RWPE2 (cell line): ENCODE measurements around the gene GNAQ.

Experiments
- ATAC-seq: fragments of 200-7000 bp; cut with Tn5 transposase; 3 replicates; pipeline ENCODE4 v1.9.1; 2021; ENCODE audit warnings: low read depth
- DNase-seq: peaks from one replicate; pipeline ENCODE4 v3.0.0-alpha.2; 2020; ENCODE audit warnings: low spot score
- H3K27ac ChIP-seq: fragments of 450-650 bp; 2 replicates; pipeline ENCODE4 v1.5.1; 2017; ENCODE audit warnings: mild to moderate bottlenecking; ENCODE audit not compliant: poor library complexity, severe bottlenecking
- H3K27me3 ChIP-seq: fragments of 250-450 bp; sonication (Bioruptor Pico); 2 replicates; pipeline ENCODE4 v1.5.1; 2021; ENCODE audit warnings: mild to moderate bottlenecking, moderate library complexity; ENCODE audit not compliant: insufficient read depth, poor library complexity, severe bottlenecking
- H3K36me3 ChIP-seq: fragments of 250-450 bp; sonication (Bioruptor Pico); 2 replicates; pipeline ENCODE4 v1.5.1; 2020; ENCODE audit warnings: low read depth, mild to moderate bottlenecking, moderate library complexity
- H3K4me1 ChIP-seq: fragments of 250-450 bp; sonication (Bioruptor Pico); 2 replicates; pipeline ENCODE4 v1.5.1; 2021; ENCODE audit warnings: mild to moderate bottlenecking, moderate library complexity; ENCODE audit not compliant: insufficient read depth, poor library complexity, severe bottlenecking
- H3K4me3 ChIP-seq: fragments of 250-450 bp; sonication (Bioruptor Pico); 2 replicates; pipeline ENCODE4 v1.5.1; 2021; ENCODE audit warnings: mild to moderate bottlenecking, moderate library complexity; ENCODE audit not compliant: severe bottlenecking
- H3K9me3 ChIP-seq: fragments of 250-450 bp; sonication (Bioruptor Pico); 2 replicates; pipeline ENCODE4 v1.5.1; 2021; ENCODE audit warnings: mild to moderate bottlenecking, moderate library complexity; ENCODE audit not compliant: severe bottlenecking
- TF ChIP-seq, protein P1 (sequence below): fragments of 450-650 bp; IDR thresholded peaks from one replicate; pipeline ENCODE4 v1.5.1; 2017; ENCODE audit warnings: mild to moderate bottlenecking, moderate library complexity; ENCODE audit not compliant: poor library complexity, severe bottlenecking

The GNAQ gene

DNA sequence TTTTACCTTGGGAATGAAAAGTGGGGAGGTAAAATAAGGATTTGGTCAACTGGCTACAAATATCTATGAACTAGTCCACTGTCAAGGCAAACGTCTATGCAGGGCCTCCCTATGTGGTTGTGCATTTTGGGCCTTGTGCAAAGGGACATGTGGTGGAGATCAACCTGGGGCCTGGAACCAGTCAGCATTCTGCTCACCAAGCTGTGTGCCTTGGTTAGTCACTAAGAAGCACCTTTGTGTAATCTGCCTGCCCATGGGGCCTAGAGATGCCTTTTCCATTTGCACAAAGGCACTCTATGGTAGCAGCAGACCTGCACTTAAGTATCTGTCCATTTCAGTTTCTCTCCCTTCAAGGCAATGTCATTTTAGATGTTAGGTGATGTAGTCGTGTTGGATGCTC is 184.0 kb downstream of the GNAQ start:
- H3K9me3 ChIP-seq = no peaks in the 10 kb centered on the region
- H3K4me1 ChIP-seq = peaks cover 6% of the 10 kb centered on the region
- ATAC-seq (no peak), DNase-seq (no peak)
- H3K27me3 ChIP-seq = no peaks in the 10 kb centered on the region
- H3K4me3 ChIP-seq = no peak overlapping the region
- no peak overlapping the region for H3K27ac ChIP-seq
- TF ChIP-seq, protein P1, sequence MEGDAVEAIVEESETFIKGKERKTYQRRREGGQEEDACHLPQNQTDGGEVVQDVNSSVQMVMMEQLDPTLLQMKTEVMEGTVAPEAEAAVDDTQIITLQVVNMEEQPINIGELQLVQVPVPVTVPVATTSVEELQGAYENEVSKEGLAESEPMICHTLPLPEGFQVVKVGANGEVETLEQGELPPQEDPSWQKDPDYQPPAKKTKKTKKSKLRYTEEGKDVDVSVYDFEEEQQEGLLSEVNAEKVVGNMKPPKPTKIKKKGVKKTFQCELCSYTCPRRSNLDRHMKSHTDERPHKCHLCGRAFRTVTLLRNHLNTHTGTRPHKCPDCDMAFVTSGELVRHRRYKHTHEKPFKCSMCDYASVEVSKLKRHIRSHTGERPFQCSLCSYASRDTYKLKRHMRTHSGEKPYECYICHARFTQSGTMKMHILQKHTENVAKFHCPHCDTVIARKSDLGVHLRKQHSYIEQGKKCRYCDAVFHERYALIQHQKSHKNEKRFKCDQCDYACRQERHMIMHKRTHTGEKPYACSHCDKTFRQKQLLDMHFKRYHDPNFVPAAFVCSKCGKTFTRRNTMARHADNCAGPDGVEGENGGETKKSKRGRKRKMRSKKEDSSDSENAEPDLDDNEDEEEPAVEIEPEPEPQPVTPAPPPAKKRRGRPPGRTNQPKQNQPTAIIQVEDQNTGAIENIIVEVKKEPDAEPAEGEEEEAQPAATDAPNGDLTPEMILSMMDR = no peak
- no peaks in the 10 kb centered on the region for H3K36me3 ChIP-seq

DNA sequence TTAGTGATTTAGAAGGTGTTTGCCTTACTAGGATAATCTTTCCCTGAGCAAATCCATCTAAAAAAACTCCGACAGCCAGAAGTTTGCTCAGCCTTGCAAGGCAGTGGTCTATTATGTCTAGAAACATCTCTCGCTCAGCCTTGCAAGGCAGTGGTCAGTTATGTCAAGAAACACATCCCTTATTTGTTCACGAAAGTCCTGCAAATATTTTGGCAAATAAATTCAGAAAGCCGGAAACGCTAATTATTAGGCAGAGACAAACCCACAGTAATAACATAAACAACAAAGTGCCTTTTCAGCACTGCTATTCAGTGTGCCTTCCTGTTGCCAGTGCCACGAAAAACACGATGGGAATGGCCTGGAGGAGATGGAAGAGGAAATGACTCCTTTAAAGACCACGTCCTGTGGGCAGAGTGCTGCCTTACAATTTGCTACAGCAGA is 184.5 kb downstream of the GNAQ start:
- ATAC-seq = peak; percentile 43; the same call in 1 of the 3 replicates
- H3K27me3 ChIP-seq = no peaks in the 10 kb centered on the region
- H3K27ac ChIP-seq = no peak overlapping the region
- no peak for DNase-seq
- no peaks in the 10 kb centered on the region for H3K36me3 ChIP-seq
- TF ChIP-seq, protein P1 = no peak
- peaks cover 10% of the 10 kb centered on the region for H3K4me1 ChIP-seq
- H3K4me3 ChIP-seq = no peak overlapping the region
- H3K9me3 ChIP-seq = no peaks in the 10 kb centered on the region

DNA sequence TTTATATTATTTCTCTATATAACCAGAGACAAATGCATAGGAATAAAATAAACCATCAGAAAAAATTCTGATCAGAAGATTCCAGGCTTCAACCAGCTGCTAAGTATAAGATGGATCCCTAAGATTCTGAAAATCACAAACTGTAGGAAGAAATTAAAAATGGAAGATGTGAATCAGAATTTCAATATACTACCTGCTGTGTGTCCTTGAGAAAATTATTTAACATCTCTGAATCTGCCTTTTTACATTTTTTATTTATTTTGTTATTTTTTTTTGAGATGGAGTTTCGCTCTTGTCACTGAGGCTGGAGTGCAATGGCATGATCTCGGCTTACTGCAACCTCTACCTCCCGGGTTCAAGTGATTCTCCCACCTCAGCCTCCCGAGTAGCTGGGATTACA is 187.2 kb downstream of the GNAQ start:
- TF ChIP-seq, protein P1 = no peak
- DNase-seq (no peak), ATAC-seq (no peak)
- Histone ChIP-seq H3K27me3 (no peaks in the 10 kb centered on the region), H3K4me3 (no peak overlapping the region), H3K36me3 (no peaks in the 10 kb centered on the region), H3K9me3 (no peaks in the 10 kb centered on the region), H3K27ac (no peak overlapping the region), H3K4me1 (peaks cover 16% of the 10 kb centered on the region)

DNA sequence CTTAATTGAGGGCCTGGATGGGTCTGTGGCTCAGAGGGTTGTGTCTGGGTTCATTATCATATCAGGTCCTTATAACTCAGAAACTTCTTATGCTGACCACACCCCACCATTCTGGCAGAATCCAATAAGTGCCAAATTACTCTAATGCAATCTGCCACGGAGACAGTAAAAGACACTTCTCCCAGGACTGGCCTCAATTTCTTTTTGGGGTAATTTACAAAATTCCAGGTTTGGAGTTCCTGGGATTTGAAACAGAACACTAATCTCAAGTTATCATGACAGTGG is 187.8 kb downstream of the GNAQ start:
- DNase-seq = no peak
- Histone ChIP-seq H3K27ac (no peak overlapping the region), H3K36me3 (no peaks in the 10 kb centered on the region), H3K27me3 (no peaks in the 10 kb centered on the region), H3K4me3 (no peak overlapping the region), H3K9me3 (no peaks in the 10 kb centered on the region), H3K4me1 (peaks cover 12% of the 10 kb centered on the region)
- TF ChIP-seq, protein P1 = no peak
- no peak for ATAC-seq

DNA sequence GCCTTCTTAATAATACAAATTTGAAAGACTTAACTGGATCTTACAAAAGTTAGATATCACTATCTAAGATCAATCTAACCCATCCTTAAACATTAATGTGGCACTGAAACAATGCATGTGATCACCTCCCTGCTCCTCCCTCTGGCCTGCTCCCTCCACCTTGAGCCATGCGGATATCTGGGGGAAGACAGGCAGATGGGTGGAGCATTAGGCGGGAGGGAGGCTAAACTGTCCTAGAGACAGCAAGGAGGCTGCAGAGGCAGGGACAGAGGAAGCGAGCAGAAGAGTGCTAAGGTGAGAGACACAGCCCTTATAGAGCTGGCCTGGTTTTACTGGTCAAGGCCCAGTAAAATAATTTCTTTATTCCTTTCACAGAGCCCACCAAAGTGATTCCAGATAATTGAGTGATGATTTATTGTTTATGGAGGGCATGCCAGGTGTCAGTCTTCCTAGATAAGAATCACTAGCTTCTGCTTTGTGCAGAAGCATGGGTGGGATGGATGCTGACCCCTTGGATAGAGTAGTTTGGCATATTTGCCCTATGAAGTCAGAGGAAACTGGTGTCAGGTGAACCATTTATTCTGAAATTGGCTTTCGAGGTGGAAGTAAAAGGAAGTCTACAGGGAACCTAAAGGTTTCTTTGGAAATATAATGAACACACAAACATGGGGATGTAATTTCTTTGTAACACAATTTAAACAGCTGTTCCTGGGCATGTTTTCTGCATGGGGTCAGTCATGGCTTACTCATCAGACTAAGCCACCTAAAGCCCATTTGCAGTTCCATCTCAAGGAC is 188.3 kb downstream of the GNAQ start:
- no peak for DNase-seq
- Histone ChIP-seq H3K27ac (no peak overlapping the region), H3K4me3 (no peak overlapping the region), H3K27me3 (no peaks in the 10 kb centered on the region), H3K36me3 (no peaks in the 10 kb centered on the region), H3K9me3 (no peaks in the 10 kb centered on the region), H3K4me1 (peaks cover 11% of the 10 kb centered on the region)
- ATAC-seq = no peak
- TF ChIP-seq, protein P1 = no peak
